Panc1 (cell line): ENCODE data around the gene ADGRV1. TPM values are rescaled to one million over a fixed set of nuclear protein-coding genes. Genes with fewer than 3 reads are reported as not detected.

Source experiments
- ATAC-seq: fragments of 200-7000 bp; cut with Tn5 transposase; 2 replicates; pipeline ENCODE4 v1.9.1; 2020; ENCODE audit warnings: mild to moderate bottlenecking, moderate library complexity
- BruUV-seq: library from RNA; stranded (reverse); fragments of 400-500 nt; replicated peaks from 2 replicates; lab custom pipeline; 2021; lab: Mats Ljungman, UMichigan
- CTCF ChIA-PET: fragments of 300-600 bp; sonication (Branson Sonifier 250); formaldehyde crosslinking; loops from one replicate; lab custom pipeline; 2022; ENCODE audit warnings: antibody characterized with exemption; lab: Charles Lee
- POLR2A ChIA-PET: fragments of 300-600 bp; sonication (Branson Sonifier 250); formaldehyde crosslinking; loops from one replicate; lab custom pipeline; 2022; ENCODE audit warnings: antibody characterized with exemption; lab: Charles Lee
- DNase-seq: peaks from one replicate; pipeline ENCODE4 v3.0.0-alpha.2; 2010; ENCODE audit warnings: low read depth, low spot score
- H3K27ac ChIP-seq: 2 replicates; pipeline ENCODE4 v1.5.1; 2011; ENCODE audit warnings: mild to moderate bottlenecking, low read length, inconsistent platforms
- H3K27me3 ChIP-seq: fragments of 200-500 bp; sonication (Bioruptor generic); 2 replicates; pipeline ENCODE4 v1.6.0; 2014; ENCODE audit warnings: low read length, inconsistent platforms; ENCODE audit not compliant: control insufficient read depth, insufficient read depth
- H3K36me3 ChIP-seq: fragments of 200-500 bp; sonication (Bioruptor generic); 2 replicates; pipeline ENCODE4 v1.5.1; 2014; ENCODE audit warnings: inconsistent platforms, mild to moderate bottlenecking, low read length, moderate library complexity; ENCODE audit not compliant: control insufficient read depth, insufficient read depth
- H3K4me1 ChIP-seq: 2 replicates; pipeline ENCODE4 v1.5.1; 2011; ENCODE audit warnings: inconsistent platforms, mild to moderate bottlenecking, low read length, moderate library complexity; ENCODE audit not compliant: control insufficient read depth, insufficient read depth
- H3K4me3 ChIP-seq, 2 experiments: 2 replicates each; pipeline ENCODE4 v1.5.1; 2011 to 2012; ENCODE audit warnings: low read depth in 2 of 2, low read length in 2 of 2, mild to moderate bottlenecking in 2 of 2, inconsistent platforms in 1 of 2, moderate library complexity in 1 of 2
- H3K9me3 ChIP-seq: fragments of 200-500 bp; sonication (Bioruptor generic); 2 replicates; pipeline ENCODE4 v1.5.1; 2014; ENCODE audit warnings: low read depth, mild to moderate bottlenecking, inconsistent platforms, low read length, moderate library complexity; ENCODE audit not compliant: control insufficient read depth, insufficient read depth
- CTCF ChIP-seq: fragments of 450-650 bp; IDR thresholded peaks from 2 replicates; pipeline ENCODE4 v1.5.1; 2017; ENCODE audit warnings: mild to moderate bottlenecking
- POLR2AphosphoS5 ChIP-seq: IDR thresholded peaks from 2 replicates; pipeline ENCODE4 v1.6.1; 2012; ENCODE audit warnings: mild to moderate bottlenecking, low read depth, low read length, moderate library complexity
- REST ChIP-seq, 2 experiments: IDR thresholded peaks; 2 replicates each; pipeline ENCODE4 v1.6.1; 2011 to 2012; ENCODE audit warnings: low read depth in 2 of 2, control low read depth in 1 of 2, low read length in 1 of 2, mild to moderate bottlenecking in 1 of 2, moderate library complexity in 1 of 2; ENCODE audit not compliant: insufficient read depth in 1 of 2
- SIN3A ChIP-seq: IDR thresholded peaks from 2 replicates; pipeline ENCODE4 v1.6.1; 2012; ENCODE audit warnings: low read depth, mild to moderate bottlenecking, low read length, moderate library complexity, borderline replicate concordance; ENCODE audit not compliant: insufficient read depth
- TCF7L2 ChIP-seq: IDR thresholded peaks from 2 replicates; pipeline ENCODE4 v1.6.1; 2011; ENCODE audit warnings: mild to moderate bottlenecking, low read depth, low read length, inconsistent platforms
- in situ Hi-C: cut with HindIII; loops from 2 replicates; pipeline ENCODE4 v1.10.0; 2016; ENCODE audit warnings: low sequenced_read_pairs, low pct_unique_long_range_greater_than_20kb
- intact Hi-C: fragments of 100-400 bp; cut with micrococcal nuclease; formaldehyde crosslinking; loops from one replicate; pipeline ENCODE4 v1.10.0; 2022; ENCODE audit not compliant: unreplicated experiment
- total RNA-seq: library from RNA; stranded (reverse); gene quantifications from one replicate; pipeline ENCODE4 v1.2.1, GENCODE V29; 2021; ENCODE audit not compliant: unreplicated experiment

ADGRV1 gene
- total RNA-seq, 1 experiment from 2014 or later = 0.49 TPM

GRCh38 chr5:90746119-90746518 lies 187.5 kb downstream of the ADGRV1 start:
- H3K27me3 ChIP-seq = peaks cover 9% of the 10 kb centered on the region
- in situ Hi-C loops = no loop called here
- H3K36me3 ChIP-seq = no peaks in the 10 kb centered on the region
- ChIA-PET CTCF (no interaction called here), POLR2A (no interaction called here)
- intact Hi-C loops = no loop called here
- TF ChIP-seq TCF7L2 = no peak
- no peak for TF ChIP-seq POLR2AphosphoS5
- TF ChIP-seq CTCF = no peak
- TF ChIP-seq REST (IDR thresholded peaks at IDR 0.05; ENCODE audit: insufficient read depth in 1 of 2, low read depth in 2 of 2, low read length in 1 of 2) = no peak
- no peak for TF ChIP-seq SIN3A
- H3K4me1 ChIP-seq = no peaks in the 10 kb centered on the region
- H3K27ac ChIP-seq = no peak overlapping the region
- no peak for DNase-seq
- no peak overlapping the region for H3K4me3 ChIP-seq
- no peak for ATAC-seq
- no peaks in the 10 kb centered on the region for H3K9me3 ChIP-seq
- no TSS peak for BruUV-seq

- TF ChIP-seq SIN3A (no peak), POLR2AphosphoS5 (no peak), TCF7L2 (no peak), REST (IDR thresholded peaks at IDR 0.05; ENCODE audit: insufficient read depth in 1 of 2, low read depth in 2 of 2, low read length in 1 of 2) (no peak), CTCF (no peak)
- Histone ChIP-seq H3K4me1 (no peaks in the 10 kb centered on the region), H3K27ac (no peak overlapping the region), H3K36me3 (no peaks in the 10 kb centered on the region), H3K9me3 (no peaks in the 10 kb centered on the region), H3K4me3 (no peak overlapping the region), H3K27me3 (peaks cover 12% of the 10 kb centered on the region)
- intact Hi-C loops = no loop called here
- no peak for ATAC-seq
- BruUV-seq = no TSS peak
- no peak for DNase-seq
- ChIA-PET POLR2A (no interaction called here), CTCF (no interaction called here)
- in situ Hi-C loops = no loop called here
Measured at GRCh38 chr5:90747175-90747574, 188.6 kb downstream of the ADGRV1 start.
